Endothelial cell (in vitro differentiated cells): ENCODE results near the gene AQP1. TPM values are rescaled to one million over a fixed set of nuclear protein-coding genes. Genes with fewer than 3 reads are reported as not detected.
A peak's percentile ranks its signal among the peaks of the same experiment; 100 is the strongest.

Source experiments
- DNase-seq: peaks from one replicate; pipeline ENCODE4 v3.0.0; 2021; ENCODE audit warnings: low spot score
- H3K27ac Mint-ChIP-seq: one replicate; pipeline ENCODE4 v1.8.0; 2021; ENCODE audit warnings: mixed read lengths, inconsistent platforms; ENCODE audit not compliant: unreplicated experiment
- H3K27me3 Mint-ChIP-seq: one replicate; pipeline ENCODE4 v1.8.0; 2021; ENCODE audit warnings: mild to moderate bottlenecking, moderate library complexity, mixed read lengths, inconsistent platforms; ENCODE audit not compliant: unreplicated experiment
- H3K36me3 Mint-ChIP-seq: one replicate; pipeline ENCODE4 v1.8.0; 2021; ENCODE audit warnings: mild to moderate bottlenecking, low read depth, mixed read lengths, inconsistent platforms; ENCODE audit not compliant: unreplicated experiment
- H3K4me1 Mint-ChIP-seq: one replicate; pipeline ENCODE4 v1.8.0; 2021; ENCODE audit warnings: mild to moderate bottlenecking, mixed read lengths, inconsistent platforms; ENCODE audit not compliant: unreplicated experiment
- H3K4me3 Mint-ChIP-seq: one replicate; pipeline ENCODE4 v1.8.0; 2021; ENCODE audit warnings: mild to moderate bottlenecking, mixed read lengths, inconsistent platforms; ENCODE audit not compliant: unreplicated experiment
- H3K9me3 Mint-ChIP-seq: one replicate; pipeline ENCODE4 v1.8.0; 2021; ENCODE audit warnings: mixed read lengths, inconsistent platforms; ENCODE audit not compliant: unreplicated experiment
- total RNA-seq: library from RNA; stranded (reverse); fragmentation: NEBNext Ultra II Directional; extraction: Animal tissue kit (Norgen Biotek cat#: 25700); gene quantifications from one replicate; pipeline ENCODE4 v1.2.1, GENCODE V29; 2021; ENCODE audit not compliant: unreplicated experiment
- TF ChIP-seq, protein P1 (sequence below): fragments of 200-600 bp; sonication (generic); IDR thresholded peaks from one replicate; pipeline ENCODE4 v1.5.0; 2021; ENCODE audit warnings: antibody characterized with exemption; ENCODE audit not compliant: unreplicated experiment

Gene AQP1
- total RNA-seq, 1 donor from 2014 or later, result 2.7 TPM

DNA sequence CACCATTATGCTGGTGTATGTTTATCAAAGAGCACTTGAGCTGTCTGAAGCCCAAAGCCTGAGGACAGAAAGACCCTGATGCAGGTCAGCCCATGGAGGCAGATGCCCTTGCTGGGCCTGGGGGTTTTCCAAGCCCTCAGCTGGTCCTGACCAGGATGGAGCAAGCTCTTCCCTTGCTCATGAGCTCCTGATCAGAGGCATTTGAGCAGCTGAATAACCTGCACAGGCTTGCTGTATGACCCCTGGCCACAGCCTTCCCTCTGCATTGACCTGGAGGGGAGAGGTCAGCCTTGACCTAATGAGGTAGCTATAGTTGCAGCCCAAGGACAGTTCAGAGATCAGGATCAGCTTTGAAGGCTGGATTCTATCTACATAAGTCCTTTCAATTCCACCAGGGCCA lies 13.0 kb downstream of the AQP1 start:
- peak; percentile 0 for DNase-seq
- H3K4me3 Mint-ChIP-seq, result no peak overlapping the region
- peaks cover 13% of the 10 kb centered on the region for H3K27me3 Mint-ChIP-seq
- peaks cover 11% of the 10 kb centered on the region for H3K4me1 Mint-ChIP-seq
- TF ChIP-seq, protein P1, sequence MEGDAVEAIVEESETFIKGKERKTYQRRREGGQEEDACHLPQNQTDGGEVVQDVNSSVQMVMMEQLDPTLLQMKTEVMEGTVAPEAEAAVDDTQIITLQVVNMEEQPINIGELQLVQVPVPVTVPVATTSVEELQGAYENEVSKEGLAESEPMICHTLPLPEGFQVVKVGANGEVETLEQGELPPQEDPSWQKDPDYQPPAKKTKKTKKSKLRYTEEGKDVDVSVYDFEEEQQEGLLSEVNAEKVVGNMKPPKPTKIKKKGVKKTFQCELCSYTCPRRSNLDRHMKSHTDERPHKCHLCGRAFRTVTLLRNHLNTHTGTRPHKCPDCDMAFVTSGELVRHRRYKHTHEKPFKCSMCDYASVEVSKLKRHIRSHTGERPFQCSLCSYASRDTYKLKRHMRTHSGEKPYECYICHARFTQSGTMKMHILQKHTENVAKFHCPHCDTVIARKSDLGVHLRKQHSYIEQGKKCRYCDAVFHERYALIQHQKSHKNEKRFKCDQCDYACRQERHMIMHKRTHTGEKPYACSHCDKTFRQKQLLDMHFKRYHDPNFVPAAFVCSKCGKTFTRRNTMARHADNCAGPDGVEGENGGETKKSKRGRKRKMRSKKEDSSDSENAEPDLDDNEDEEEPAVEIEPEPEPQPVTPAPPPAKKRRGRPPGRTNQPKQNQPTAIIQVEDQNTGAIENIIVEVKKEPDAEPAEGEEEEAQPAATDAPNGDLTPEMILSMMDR, result no peak
- H3K36me3 Mint-ChIP-seq, result no peaks in the 10 kb centered on the region
- no peak overlapping the region for H3K27ac Mint-ChIP-seq
- H3K9me3 Mint-ChIP-seq, result no peaks in the 10 kb centered on the region

DNA sequence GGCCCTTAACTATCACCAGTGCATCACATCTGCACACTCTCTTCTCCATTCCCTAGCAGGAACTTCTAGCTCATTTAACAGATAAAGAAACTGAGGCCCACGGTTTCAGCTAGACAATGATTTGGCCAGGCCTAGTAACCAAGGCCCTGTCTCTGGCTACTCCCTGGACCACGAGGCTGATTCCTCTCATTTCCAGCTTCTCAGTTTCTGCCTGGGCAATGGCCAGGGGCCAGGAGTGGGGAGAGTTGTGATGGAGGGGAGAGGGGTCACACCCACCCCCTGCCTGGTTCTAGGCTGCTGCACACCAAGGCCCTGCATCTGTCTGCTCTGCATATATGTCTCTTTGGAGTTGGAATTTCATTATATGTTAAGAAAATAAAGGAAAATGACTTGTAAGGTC lies 13.5 kb downstream of the AQP1 start:
- H3K4me1 Mint-ChIP-seq, result peaks cover 9% of the 10 kb centered on the region

DNA sequence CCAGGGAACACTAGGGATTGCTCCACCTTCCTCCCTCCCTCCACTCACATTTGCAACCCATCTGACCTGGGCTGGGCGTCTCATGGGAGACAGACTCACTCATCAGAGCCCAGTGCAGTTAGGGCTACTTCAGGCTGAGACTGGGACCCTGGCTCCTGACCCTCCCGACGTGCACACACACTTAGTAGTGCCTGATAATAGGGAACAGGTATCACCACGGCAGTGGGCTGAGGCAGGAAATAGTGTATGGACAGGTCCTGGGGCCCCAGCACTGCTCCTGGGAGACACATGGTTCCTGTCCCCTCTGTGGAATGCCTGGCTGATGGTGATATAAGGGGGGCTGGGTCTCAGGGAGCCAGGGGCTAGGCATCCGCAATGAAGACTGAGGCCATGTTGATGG lies 14.3 kb downstream of the AQP1 start:
- no peak overlapping the region for H3K27ac Mint-ChIP-seq
- H3K4me3 Mint-ChIP-seq, result no peak overlapping the region
- peak; percentile 0 for DNase-seq
- H3K27me3 Mint-ChIP-seq, result peaks cover 10% of the 10 kb centered on the region
- H3K36me3 Mint-ChIP-seq, result no peaks in the 10 kb centered on the region
- H3K9me3 Mint-ChIP-seq, result no peaks in the 10 kb centered on the region
- H3K4me1 Mint-ChIP-seq, result peaks cover 11% of the 10 kb centered on the region
- TF ChIP-seq, protein P1, result no peak

More for the DNA sequence above, 13.5 kb downstream of the AQP1 start:
- H3K27ac Mint-ChIP-seq, result no peak overlapping the region
- no peaks in the 10 kb centered on the region for H3K9me3 Mint-ChIP-seq
- H3K4me3 Mint-ChIP-seq, result no peak overlapping the region
- H3K27me3 Mint-ChIP-seq, result peaks cover 12% of the 10 kb centered on the region
- no peaks in the 10 kb centered on the region for H3K36me3 Mint-ChIP-seq
- TF ChIP-seq, protein P1, result no peak
- DNase-seq, result peak; percentile 0

DNA sequence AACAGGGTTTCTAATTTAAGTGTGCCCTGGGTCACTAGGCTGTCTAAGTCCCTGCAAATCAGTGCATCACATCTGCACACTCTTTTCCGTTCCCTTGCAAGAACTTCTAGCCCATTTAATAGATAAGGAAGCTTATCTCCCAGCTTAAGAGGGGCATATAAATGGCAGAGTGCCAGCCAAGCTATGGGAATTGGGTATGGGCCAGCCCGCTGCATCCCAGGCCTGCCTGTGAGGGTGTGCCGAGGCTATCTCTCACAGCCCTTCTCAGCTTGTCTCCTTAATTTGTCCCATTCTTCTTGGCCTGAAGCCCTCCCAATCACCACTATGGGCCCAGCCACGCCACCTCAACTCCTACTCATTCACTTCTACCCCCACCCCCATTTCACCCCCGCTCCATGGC lies 14.7 kb downstream of the AQP1 start:
- TF ChIP-seq, protein P1, result no peak
- Mint-ChIP-seq H3K27me3 (peaks cover 10% of the 10 kb centered on the region), H3K4me3 (no peak overlapping the region), H3K9me3 (no peaks in the 10 kb centered on the region), H3K27ac (no peak overlapping the region), H3K4me1 (peaks cover 11% of the 10 kb centered on the region), H3K36me3 (no peaks in the 10 kb centered on the region)
- no peak for DNase-seq

DNA sequence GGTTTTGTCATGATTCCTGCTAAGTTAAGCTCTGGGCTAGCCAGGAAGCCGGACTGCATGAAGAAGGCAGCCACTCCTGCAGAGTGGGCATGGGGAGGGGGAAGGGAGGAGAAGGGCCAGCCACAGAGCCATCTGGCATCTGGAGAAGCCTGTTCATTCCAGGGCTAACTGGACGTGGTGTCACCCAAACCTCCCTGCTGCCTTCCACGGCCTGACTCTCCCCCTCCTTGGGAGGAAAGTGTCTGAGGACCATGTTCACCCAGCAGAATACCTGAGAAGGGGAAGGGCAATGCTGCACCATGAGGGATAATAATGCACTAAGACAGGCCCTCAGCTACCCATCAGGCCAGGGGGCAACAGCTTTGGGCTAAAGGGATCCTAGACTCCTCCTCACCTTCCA lies 15.4 kb downstream of the AQP1 start:
- H3K4me1 Mint-ChIP-seq, result peaks cover 11% of the 10 kb centered on the region
- H3K27ac Mint-ChIP-seq, result no peak overlapping the region
- H3K36me3 Mint-ChIP-seq, result no peaks in the 10 kb centered on the region
- H3K9me3 Mint-ChIP-seq, result no peaks in the 10 kb centered on the region
- peaks cover 8% of the 10 kb centered on the region for H3K27me3 Mint-ChIP-seq
- H3K4me3 Mint-ChIP-seq, result no peak overlapping the region
- TF ChIP-seq, protein P1, result no peak
- no peak for DNase-seq
